WI38 (cell line): Measurements from ENCODE around the gene HSPA1B.
"Not testable (repeated sequence)": the region's sequence is repeated elsewhere in the genome, so short reads cannot be mapped to it uniquely, and the experiment has no call there.

Source experiments
- H3K4me3 ChIP-seq: 2 replicates; pipeline ENCODE4 v1.5.1; 2011; ENCODE audit warnings: low read depth, mild to moderate bottlenecking, control low read depth, low read length
- CTCF ChIP-seq: IDR thresholded peaks from 2 replicates; pipeline ENCODE4 v1.5.1; 2012; ENCODE audit warnings: low read depth, mild to moderate bottlenecking, control low read depth, low read length

Gene HSPA1B

GRCh38 chr6:31862344-31863235 is 35.1 kb downstream of the HSPA1B start, which contains the start of gene NEU1:
Gene NEU1, minus strand, starts transcription at chr6:31862821. Its CDS starts 45 bp downstream, at chr6:31862776.
- no peak for TF ChIP-seq CTCF
- peak within 1 kb of the TSS; percentile 73 for H3K4me3 ChIP-seq

GRCh38 chr6:31864123-31864562 is 36.6 kb downstream of the HSPA1B start:
- peak overlapping the region; percentile 63 for H3K4me3 ChIP-seq

GRCh38 chr6:31864818-31865204 is 37.3 kb downstream of the HSPA1B start:
- no peak for TF ChIP-seq CTCF

GRCh38 chr6:31865205-31866118 is 37.9 kb downstream of the HSPA1B start:
- H3K4me3 ChIP-seq, result no peak overlapping the region
- TF ChIP-seq CTCF, result no peak

More at GRCh38 chr6:31864818-31865204, 37.3 kb downstream of the HSPA1B start:
- H3K4me3 ChIP-seq, result no peak overlapping the region

DNA sequence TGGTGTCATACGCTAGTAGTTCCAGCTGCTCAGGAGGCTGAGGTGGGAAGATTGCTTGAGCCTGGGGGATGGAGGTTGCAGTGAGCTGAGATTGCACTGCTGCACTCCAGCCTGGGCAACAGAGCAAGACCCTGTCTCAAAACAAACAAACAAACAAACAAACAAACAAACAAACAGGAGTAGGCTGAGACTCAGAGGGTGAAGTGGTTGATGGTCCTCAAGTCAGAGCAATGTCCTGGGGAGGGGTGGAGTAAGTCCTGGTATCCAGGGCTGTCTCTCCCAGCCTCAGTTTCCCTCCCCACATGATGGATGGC is 41.1 kb downstream of the HSPA1B start:
- H3K4me3 ChIP-seq, result not testable (repeated sequence)

DNA sequence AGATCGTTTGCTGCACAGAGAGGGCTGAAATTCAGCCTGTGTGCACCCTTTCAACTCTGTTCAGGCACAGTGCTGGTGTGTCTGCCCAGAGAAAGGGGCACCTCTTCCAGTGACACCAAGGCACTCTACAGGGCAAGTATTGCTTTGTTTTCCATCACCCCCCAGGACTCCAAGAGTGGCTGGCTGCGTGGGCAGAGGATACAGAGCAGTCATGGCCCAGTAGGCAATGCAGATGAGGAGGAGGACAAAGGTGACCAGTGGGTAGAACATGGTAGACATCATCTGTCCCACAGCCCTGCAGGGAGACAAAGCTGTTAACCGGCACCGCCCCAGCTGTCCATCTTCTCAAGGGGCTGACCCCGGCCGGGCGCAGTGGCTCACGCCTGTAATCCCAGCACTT is 41.8 kb downstream of the HSPA1B start:
- no peak for TF ChIP-seq CTCF
- no peak overlapping the region for H3K4me3 ChIP-seq

GRCh38 chr6:31870385-31870921 is 42.9 kb downstream of the HSPA1B start:
- no peak overlapping the region for H3K4me3 ChIP-seq
- no peak for TF ChIP-seq CTCF
